ENCODE data around the gene DEFB123. TPM values are rescaled to one million over a fixed set of nuclear protein-coding genes. Genes with fewer than 3 reads are reported as not detected.

Gene DEFB123
- total RNA-seq, 1 experiment from 2014 or later: not detected

DNA sequence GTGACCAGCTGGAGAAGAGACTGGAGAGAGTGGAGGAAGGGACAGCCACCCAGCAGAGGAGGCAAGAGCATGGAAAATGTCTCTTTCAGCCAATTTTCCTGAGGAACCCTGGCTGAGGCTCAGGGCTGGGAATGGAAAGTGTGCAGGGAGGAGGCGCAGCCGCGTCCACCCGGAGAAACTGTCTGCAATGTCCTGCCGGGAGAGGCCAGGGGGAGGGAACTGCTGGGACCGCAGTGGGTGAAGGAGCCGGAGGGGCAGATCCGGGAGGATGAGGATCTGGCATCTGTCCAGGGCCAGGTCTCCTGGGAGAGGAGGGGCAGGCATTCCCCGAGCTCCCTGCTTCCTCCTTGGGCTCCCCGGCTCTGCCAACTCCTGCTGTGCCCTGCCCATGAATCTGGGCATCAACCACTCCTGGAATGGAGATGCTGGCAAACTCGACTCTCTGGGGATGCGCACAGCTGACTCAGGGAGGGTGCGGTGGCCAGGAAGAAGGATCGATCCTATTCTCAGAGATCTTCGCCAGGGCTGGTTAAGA lies 56.4 kb downstream of the DEFB123 start:
- no TSS peak for BruUV-seq (replicated peaks)
- peak; percentile 32 for DNase-seq (ENCODE audit: low spot score)
- H3K27me3 ChIP-seq (replicated peaks; ENCODE audit: insufficient read depth, low read depth, low read length, poor library complexity): no peaks in the 10 kb centered on the region

DNA sequence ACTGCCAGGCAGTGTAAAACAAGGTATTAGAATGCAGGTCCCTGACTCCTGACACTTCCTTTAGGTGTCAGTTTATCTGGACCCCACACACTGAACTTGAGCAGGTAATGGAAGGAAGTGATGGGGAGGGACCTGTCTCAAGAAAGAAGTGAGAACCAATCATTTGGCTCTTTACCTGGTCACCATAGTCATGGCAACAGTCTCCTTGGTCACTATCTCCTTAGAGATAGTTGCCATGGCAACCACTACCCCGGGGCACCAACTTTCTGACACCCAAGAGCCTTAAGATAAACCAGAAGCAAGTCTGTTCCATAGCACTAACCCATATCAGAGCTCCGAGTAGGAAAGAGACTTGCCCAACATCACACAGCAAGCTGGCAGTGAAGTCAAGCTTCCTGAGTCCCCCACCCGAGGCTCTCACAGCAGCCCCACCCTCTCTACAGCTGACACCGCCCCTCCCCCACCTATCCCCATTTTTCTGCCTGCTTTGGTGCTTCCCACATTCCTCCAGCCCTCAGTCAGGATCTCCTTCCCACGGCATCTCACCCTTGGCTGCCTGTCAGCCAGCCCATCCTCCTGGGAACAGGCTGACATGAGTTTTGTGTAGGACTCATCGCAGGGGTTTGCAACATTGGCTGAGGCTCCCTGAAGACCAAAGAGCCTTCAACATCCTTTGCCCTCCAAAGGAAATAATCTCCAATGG lies 57.6 kb downstream of the DEFB123 start:
- no TSS peak for BruUV-seq (replicated peaks)
- Histone ChIP-seq H3K4me3 (ENCODE audit: low read depth, low read length, poor library complexity, severe bottlenecking) (no peak overlapping the region), H3K4me1 (ENCODE audit: insufficient read depth, low read length, poor library complexity, severe bottlenecking) (no peaks in the 10 kb centered on the region), H3K27me3 (replicated peaks; ENCODE audit: insufficient read depth, low read depth, low read length, poor library complexity) (no peaks in the 10 kb centered on the region), H3K9me3 (ENCODE audit: low read depth, low read length, poor library complexity, severe bottlenecking) (no peaks in the 10 kb centered on the region), H3K27ac (ENCODE audit: low read depth, low read length, poor library complexity, severe bottlenecking) (no peak overlapping the region), H3K36me3 (ENCODE audit: insufficient read depth, low read length, poor library complexity, severe bottlenecking) (no peaks in the 10 kb centered on the region)
- ChIA-PET CTCF (no interaction called here), POLR2A (ENCODE audit: low non-redundant PET) (no interaction called here)
- no peak for DNase-seq (ENCODE audit: low spot score)
- intact Hi-C loops (cut with micrococcal nuclease; ENCODE audit: unreplicated experiment): no loop called here
- no peak for TF ChIP-seq EZH2 (IDR thresholded peaks at IDR 0.05; ENCODE audit: borderline replicate concordance, low read depth, low read length, poor library complexity, severe bottlenecking)
- TF ChIP-seq, protein P1, sequence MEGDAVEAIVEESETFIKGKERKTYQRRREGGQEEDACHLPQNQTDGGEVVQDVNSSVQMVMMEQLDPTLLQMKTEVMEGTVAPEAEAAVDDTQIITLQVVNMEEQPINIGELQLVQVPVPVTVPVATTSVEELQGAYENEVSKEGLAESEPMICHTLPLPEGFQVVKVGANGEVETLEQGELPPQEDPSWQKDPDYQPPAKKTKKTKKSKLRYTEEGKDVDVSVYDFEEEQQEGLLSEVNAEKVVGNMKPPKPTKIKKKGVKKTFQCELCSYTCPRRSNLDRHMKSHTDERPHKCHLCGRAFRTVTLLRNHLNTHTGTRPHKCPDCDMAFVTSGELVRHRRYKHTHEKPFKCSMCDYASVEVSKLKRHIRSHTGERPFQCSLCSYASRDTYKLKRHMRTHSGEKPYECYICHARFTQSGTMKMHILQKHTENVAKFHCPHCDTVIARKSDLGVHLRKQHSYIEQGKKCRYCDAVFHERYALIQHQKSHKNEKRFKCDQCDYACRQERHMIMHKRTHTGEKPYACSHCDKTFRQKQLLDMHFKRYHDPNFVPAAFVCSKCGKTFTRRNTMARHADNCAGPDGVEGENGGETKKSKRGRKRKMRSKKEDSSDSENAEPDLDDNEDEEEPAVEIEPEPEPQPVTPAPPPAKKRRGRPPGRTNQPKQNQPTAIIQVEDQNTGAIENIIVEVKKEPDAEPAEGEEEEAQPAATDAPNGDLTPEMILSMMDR (conservative IDR thresholded peaks at IDR 0.05; ENCODE audit: low read depth, low read length): no peak

More for the DNA sequence above, 56.4 kb downstream of the DEFB123 start:
- no peak overlapping the region for H3K4me3 ChIP-seq (ENCODE audit: low read depth, low read length, poor library complexity, severe bottlenecking)
- H3K9me3 ChIP-seq (ENCODE audit: low read depth, low read length, poor library complexity, severe bottlenecking): no peaks in the 10 kb centered on the region
- TF ChIP-seq, protein P1 (conservative IDR thresholded peaks at IDR 0.05; ENCODE audit: low read depth, low read length): no peak
- TF ChIP-seq EZH2 (IDR thresholded peaks at IDR 0.05; ENCODE audit: borderline replicate concordance, low read depth, low read length, poor library complexity, severe bottlenecking): no peak
- H3K27ac ChIP-seq (ENCODE audit: low read depth, low read length, poor library complexity, severe bottlenecking): no peak overlapping the region
- no peaks in the 10 kb centered on the region for H3K36me3 ChIP-seq (ENCODE audit: insufficient read depth, low read length, poor library complexity, severe bottlenecking)
- no peaks in the 10 kb centered on the region for H3K4me1 ChIP-seq (ENCODE audit: insufficient read depth, low read length, poor library complexity, severe bottlenecking)
- CTCF ChIA-PET: no interaction called here
- POLR2A ChIA-PET (ENCODE audit: low non-redundant PET): no interaction called here
- intact Hi-C loops (cut with micrococcal nuclease; ENCODE audit: unreplicated experiment): no loop called here

Other genes starting within 250 kb of the DEFB123 start
- not detected in 2 replicates for gene DEFB115, start 183.0 kb upstream of the DEFB123 start, total RNA-seq (2021)
- gene DEFB116, start 132.0 kb upstream of the DEFB123 start, total RNA-seq (2021): not detected in 2 replicates
- not detected in 2 replicates for gene DEFB118, start 72.0 kb upstream of the DEFB123 start, total RNA-seq (2021)
- gene DEFB119, start 50.0 kb upstream of the DEFB123 start, total RNA-seq (2021): not detected in 2 replicates
- not detected in 2 replicates for gene DEFB121, start 34.4 kb upstream of the DEFB123 start, total RNA-seq (2021)
- gene DEFB124, start 34.5 kb downstream of the DEFB123 start, total RNA-seq (2021): not detected in 2 replicates
- gene REM1, start 34.7 kb downstream of the DEFB123 start, total RNA-seq (2021): not detected in 2 replicates
- gene HM13, start 73.8 kb downstream of the DEFB123 start, total RNA-seq (2021): 182 and 196 TPM in 2 replicates
- gene ID1, start 164.7 kb downstream of the DEFB123 start, total RNA-seq (2021): 24.6 and 39.3 TPM in 2 replicates
- gene COX4I2, start 197.3 kb downstream of the DEFB123 start, total RNA-seq (2021): not detected in 2 replicates